ENCODE data around the gene SOX8.

- no peak for TF ChIP-seq CTCF (IDR thresholded peaks at IDR 0.05; ENCODE audit: low read length)
- no peak for TF ChIP-seq EZH2 (optimal IDR thresholded peaks at IDR 0.05; ENCODE audit: low read depth, low read length)
- TF ChIP-seq EZH2phosphoT487 (IDR thresholded peaks at IDR 0.05; ENCODE audit: low read length): no peak
Measured at GRCh38 chr16:984121-984694, 2.6 kb downstream of the SOX8 start.
